SK-N-SH treated with all-trans-retinoic acid at 6 μM for 48 hours (cell line): ENCODE measurements around the gene GRHL1.

Source experiments
- OSR1 ChIP-seq: fragments of 250-450 bp; sonication (Bioruptor Pico); IDR thresholded peaks from 2 replicates; pipeline ENCODE4 v1.8.0; 2022; ENCODE audit warnings: moderate library complexity, mild to moderate bottlenecking, inconsistent platforms
- PPARA ChIP-seq: fragments of 250-450 bp; sonication (Bioruptor Pico); IDR thresholded peaks from 2 replicates; pipeline ENCODE4 v1.5.0; 2020; ENCODE audit warnings: mild to moderate bottlenecking, borderline replicate concordance

DNA sequence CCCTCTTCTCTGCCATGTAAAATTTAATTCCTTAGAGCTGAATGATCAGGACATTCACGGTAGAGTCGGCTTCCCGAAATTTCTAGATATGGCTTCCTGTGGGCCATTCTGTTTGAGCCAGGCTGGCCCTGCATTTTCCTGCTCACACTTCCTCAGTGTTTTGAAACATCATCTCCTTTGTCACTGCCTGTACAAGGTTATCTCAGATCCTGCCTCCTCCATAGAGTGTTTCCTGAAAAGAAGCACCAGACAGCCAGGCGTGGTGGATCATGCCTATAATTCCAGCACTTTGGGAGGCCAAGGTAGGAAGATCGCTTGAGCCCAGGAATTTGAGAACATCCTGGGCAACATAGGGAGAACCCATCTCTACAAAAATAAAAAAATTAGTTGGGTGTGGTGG lies 43.6 kb downstream of the GRHL1 start:
- TF ChIP-seq OSR1 (CRISPR knock-in tag) (no peak), PPARA (CRISPR knock-in tag) (no peak)
